ENCODE results near the gene KLF13.
A peak's percentile ranks its signal among the peaks of the same experiment; 100 is the strongest.

The KLF13 gene

GRCh38 chr15:31365655-31366127 is 39.1 kb downstream of the KLF13 start:
- DNase-seq, result peak; percentile 41

GRCh38 chr15:31366169-31366734 is 39.6 kb downstream of the KLF13 start:
- no peak for DNase-seq

GRCh38 chr15:31367021-31367729 is 40.5 kb downstream of the KLF13 start:
- DNase-seq, result no peak

DNA sequence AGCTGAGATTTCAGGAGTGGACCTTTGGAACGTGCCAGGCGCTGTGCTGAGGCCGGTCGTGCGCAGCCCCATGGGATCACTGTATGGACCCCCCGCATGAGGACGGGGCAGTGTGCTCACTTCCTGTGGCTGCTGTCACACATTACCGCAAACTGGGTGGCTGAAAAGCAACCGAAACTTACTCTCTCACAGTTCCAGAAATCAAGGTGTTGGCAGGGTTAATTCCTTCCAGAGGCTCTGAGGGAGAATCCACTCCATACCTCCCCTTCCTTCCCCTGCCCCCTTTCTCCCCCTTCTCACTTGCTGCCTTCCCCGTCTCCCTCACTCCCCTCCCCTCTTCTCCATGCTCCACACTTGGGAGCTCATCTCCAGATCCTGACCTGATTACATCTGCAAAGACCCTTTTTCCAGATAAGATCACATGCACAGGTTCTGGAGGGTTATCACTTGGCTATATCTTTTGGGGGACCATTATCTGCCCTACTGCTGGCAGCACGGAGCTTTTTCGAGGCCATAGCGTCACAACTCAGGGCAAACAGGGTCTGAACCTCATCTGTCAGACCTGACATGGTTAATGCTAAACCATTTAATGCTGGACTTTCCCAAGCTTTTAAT is 41.2 kb downstream of the KLF13 start:
- DNase-seq, result no peak

DNA sequence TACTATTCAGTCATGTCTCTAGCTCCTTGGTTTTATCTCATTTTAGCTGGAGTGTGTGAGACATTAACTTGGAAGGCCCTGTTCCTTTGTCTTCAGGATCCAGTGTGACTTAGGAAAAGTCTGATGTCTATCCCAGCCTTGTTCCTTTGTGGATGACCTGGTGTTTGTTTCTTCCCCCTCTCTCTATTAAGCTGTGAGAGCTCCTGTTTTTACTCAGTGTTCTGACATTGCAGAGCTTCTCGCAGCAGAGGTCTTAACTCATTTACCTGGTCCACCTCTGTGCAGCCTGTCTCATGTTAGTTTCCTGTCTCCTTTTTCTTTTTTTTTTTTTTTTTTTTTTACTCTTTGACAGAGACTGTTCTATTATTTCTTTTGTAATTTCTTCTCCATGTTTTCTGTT is 43.1 kb downstream of the KLF13 start:
- DNase-seq, result no peak

DNA sequence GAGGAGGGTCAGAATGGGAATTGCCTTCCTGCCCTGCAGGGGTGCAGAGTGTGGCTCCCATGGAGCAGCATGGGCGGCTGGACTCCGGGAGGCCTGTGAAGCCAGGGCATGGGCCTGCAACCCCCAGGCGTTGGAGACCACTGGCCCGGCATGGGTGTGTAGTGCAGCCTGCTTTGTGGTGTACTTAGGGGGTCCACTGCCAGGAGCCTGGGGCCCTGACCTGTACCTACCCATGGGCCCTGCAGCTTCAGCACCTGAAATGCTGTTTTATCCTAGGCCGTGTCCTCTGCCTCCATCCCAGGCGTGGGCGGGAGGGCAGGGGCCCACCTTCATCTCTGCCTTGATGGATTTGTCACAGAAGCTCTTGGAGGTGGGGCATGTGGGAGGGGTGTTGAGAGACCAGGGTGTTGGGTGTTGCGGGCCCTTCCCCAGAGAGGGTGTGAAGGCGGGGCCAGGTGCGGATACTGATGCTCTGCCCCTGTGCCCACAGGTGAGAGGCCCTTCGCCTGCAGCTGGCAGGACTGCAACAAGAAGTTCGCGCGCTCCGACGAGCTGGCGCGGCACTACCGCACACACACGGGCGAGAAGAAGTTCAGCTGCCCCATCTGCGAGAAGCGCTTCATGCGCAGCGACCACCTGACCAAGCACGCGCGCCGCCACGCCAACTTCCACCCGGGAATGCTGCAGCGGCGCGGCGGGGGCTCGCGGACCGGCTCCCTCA is 45.0 kb downstream of the KLF13 start:
- DNase-seq, result no peak

DNA sequence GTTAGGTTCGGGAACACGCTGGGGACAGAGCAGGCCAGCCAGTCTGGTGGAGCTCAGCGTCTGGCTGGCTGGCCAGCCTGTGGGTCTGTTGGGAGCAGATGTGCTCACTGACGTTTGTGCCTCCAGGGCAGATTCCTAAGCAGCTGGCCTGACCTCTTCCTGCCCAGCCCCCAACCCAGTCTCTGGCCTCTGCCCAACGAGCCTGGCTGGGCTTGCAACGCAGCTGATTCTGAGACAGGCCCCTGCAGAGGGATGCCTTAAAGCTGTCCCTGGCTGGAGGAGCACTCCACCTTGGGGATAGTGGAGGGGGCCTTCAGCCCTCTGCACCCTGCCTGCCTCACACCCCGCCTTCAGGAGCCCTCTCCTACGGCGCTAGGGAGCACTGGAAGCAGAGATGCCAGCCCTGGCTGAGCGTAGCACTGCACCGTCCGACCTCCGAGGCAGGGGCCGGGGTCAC is 46.0 kb downstream of the KLF13 start:
- no peak for DNase-seq

GRCh38 chr15:31373096-31373865 is 46.6 kb downstream of the KLF13 start:
- DNase-seq, result no peak

GRCh38 chr15:31373970-31374369 is 47.3 kb downstream of the KLF13 start:
- no peak for DNase-seq

DNA sequence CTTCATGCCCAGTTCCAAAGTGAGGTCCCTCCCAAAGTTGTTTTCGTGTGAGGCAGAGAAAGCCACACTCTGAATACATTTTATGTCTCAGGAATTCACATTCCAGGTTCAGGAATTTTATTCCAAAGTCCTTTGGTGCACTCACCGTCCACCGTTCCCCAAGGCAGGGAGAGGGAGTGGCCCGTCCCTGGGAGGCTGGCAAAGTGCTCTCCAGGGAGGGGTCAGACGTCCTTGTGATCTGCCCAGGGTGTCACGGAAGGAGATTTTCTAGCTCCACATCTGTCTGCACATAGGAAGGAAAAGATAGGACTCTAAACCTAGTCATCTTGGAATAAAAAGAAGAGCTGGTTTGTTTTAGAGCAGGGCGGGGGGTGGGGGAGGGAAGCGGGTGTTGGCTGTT is 47.9 kb downstream of the KLF13 start:
- DNase-seq, result no peak

DNA sequence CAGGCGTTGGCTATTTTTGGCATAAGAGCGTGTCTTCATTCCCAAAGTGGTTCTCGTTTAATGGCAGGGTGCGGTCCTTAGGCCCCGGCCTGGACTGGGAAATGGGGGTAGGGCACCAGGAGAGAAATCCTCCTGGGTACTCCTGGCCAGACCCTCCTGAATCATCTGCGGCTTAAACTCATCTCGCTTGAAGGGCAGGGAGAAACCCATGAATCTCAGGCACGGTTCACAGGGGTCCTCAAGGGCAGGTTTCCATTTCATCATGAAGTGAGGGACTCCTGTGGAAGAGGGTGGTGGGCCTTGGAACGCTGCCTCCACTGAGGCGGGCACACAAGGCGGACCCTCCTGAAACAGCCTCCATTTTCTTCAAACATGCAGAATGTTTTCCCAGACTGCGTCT is 48.4 kb downstream of the KLF13 start:
- no peak for DNase-seq

- no peak for DNase-seq
These were observed 49.1 kb downstream of the KLF13 start for GRCh38 chr15:31375772-31376171.

DNA sequence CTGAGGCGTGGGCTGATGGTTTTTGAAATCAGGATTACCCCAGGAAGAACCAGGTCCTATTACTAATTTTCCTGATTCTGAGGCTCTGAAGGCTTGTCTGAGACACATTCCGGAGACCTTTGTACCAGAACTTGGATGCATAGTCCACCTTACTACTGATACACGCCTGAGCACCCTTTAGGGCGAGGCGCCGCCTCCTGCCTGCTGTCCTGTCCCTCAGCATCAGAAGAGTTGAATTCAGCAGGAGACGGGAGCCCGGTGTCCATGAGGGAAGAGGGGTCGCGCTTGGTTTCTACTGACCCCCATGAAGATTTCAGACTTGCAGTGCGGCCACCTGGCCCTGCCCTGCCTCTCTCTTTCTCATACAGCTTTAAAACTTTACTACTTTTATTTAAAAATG is 49.9 kb downstream of the KLF13 start:
- DNase-seq, result no peak

GRCh38 chr15:31377030-31377429 is 50.4 kb downstream of the KLF13 start:
- no peak for DNase-seq

DNA sequence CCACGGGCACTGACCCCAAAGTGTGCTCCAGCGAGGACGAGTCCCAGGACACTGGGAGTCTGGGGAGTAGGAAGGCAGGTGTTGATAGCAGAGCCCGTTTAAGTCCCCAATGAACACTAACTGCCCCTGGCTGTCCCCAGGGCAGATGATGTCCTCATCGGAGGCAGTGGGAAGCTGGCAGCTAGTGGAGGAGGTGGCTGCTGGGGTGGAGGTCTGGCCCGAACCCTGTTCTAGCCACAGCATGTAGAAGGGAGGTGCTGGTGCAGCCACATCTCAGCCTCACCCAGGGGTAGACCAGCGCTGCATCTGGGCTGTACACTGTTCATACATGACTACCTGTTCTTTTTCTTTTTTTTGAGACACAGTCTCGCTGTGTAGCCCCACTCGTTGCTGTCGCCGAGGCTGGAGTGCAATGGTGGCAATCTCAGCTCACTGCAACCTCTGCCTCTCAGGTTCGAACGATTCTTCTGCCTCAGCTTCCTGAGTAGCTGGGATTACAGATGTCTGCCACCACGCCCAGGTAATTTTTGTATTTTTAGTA is 51.8 kb downstream of the KLF13 start:
- DNase-seq, result no peak

GRCh38 chr15:31379042-31379441 is 52.4 kb downstream of the KLF13 start:
- DNase-seq, result no peak

- DNase-seq, result no peak
These were observed 52.9 kb downstream of the KLF13 start for GRCh38 chr15:31379577-31379976.

DNA sequence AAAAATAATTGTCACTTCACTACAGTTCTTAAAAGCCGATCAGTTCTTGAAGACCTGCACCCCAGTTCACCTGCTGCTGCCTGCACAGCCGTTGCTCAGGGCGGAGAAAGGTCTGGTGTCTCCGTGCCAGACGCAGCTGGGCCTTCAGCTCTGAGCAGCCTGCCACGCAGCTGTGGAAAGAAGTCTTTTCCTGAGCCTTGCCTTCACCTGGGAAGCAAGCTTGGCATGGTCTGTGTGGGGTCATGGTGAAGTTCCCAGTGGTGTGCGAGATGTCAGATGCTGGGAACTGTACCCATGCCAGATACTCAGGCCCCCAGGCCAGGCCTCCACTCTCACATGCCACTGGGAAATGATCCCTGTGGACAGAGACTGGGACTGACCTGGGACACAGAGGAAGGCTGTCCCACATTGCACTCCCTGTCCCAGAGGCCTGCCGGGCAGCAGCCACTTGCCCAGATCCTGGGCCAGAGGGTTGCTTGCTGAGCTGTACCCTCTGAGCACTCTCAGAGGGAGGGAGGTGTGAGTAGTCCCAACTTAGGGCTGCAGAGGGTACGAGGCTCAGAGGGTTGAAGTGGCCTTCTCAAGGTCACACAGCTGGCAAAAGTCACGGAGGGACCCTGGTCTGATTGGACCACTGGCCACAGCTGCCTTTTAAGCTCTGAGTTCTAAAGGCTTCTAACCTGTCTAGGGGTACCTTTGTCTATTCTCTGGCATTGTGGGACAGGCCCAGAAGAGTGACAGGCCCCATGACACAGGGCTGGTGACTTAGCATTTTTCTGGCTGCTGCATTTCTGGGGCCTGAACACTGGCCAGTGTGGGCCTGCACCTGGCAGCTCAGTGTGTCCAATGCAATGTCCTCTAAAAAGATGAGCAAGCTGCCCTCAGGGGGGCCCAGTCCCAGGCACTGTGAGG is 55.4 kb downstream of the KLF13 start:
- DNase-seq, result no peak

DNA sequence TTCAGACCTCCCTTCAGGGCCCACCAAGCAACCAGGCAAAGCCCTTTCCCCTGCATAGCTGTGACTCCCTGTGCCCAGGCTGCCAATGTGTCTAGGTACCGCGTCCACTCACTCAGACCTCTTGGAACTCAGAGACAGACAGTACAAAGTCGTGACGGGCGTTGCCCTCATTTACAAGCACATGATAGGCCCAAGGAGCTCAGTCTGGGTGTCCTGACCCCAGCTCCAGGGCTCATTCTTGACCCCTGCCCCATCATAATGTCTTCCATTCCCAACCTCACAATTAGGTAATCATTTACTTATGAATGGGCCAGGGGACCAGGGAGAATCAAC is 56.0 kb downstream of the KLF13 start:
- no peak for DNase-seq

- no peak for DNase-seq
These were observed 56.5 kb downstream of the KLF13 start for GRCh38 chr15:31383139-31383538.

DNA sequence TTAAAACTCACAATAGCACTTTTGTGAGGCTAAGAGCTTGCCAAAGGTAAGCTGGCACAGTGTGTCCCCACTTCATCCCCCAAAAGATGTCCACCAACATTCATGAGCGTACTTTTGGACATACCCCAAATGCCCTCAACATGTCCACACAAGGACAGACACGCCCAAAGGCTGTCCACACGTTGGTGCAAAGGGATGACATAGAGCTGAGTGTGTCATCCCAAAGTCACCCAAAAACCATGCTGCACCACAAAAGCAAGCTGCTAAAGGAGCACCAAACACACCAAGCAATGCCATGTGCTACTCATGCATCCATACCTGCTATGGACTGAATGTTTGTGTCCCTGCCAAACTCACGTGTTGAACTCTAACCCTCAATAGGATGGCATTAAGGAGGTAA is 57.9 kb downstream of the KLF13 start:
- no peak for DNase-seq

GRCh38 chr15:31385736-31386135 is 59.1 kb downstream of the KLF13 start:
- DNase-seq, result no peak
